ENCODE measurements around the gene ZNF862.
"Not testable (repeated sequence)": the region's sequence is repeated elsewhere in the genome, so short reads cannot be mapped to it uniquely, and the experiment has no call there.

ZNF862 gene

GRCh38 chr7:149885191-149886017, 47.2 kb downstream of the ZNF862 start:
- no peak for DNase-seq
- ChIA-PET CTCF (interaction anchor here (1.2 to 3.3 kb wide), 3 partner anchors 10 to 45 kb away, joined by 3 to 17 read pairs (median 7); no protein-coding TSS in a partner anchor), POLR2A (no interaction called here)
- Histone ChIP-seq H3K4me1 (ENCODE audit: control extremely low read depth in 1 of 4, control insufficient read depth in 4 of 4, insufficient read depth in 4 of 4, low read length in 3 of 4) (peaks cover 0 to 18% (median 9%) of the 10 kb centered on the region in 4 experiments), H3K4me3 (ENCODE audit: control insufficient read depth in 1 of 7, extremely low read depth in 1 of 7, insufficient read depth in 4 of 7, low read depth in 2 of 7, low read length in 6 of 7) (no peak overlapping the region), H3K27ac (ENCODE audit: insufficient read depth in 1 of 2, low read depth in 1 of 2, low read length in 2 of 2, poor library complexity in 1 of 2, severe bottlenecking in 2 of 2) (no peak overlapping the region), H3K9me3 (ENCODE audit: control extremely low read depth in 1 of 5, control insufficient read depth in 4 of 5, insufficient read depth in 2 of 5, low read depth in 1 of 5, low read length in 4 of 5) (no peaks in the 10 kb centered on the region), H3K36me3 (ENCODE audit: control insufficient read depth in 4 of 4, insufficient read depth in 4 of 4, low read length in 3 of 4) (peaks cover 0 to under 1% (median 0%) of the 10 kb centered on the region in 4 experiments), H3K27me3 (replicated peaks in 2 of 5; ENCODE audit: control insufficient read depth in 4 of 5, insufficient read depth in 5 of 5, low read length in 4 of 5) (no peaks in the 10 kb centered on the region)
- WGBS (ENCODE audit: insufficient coverage): 94% methylated on average over 12 of the region's 13 CpGs

GRCh38 chr7:149886018-149886415, 47.8 kb downstream of the ZNF862 start:
- 17% methylated on average over 1 of the region's 4 CpGs for WGBS (ENCODE audit: insufficient coverage)
- Histone ChIP-seq H3K27me3 (replicated peaks in 2 of 5; ENCODE audit: control insufficient read depth in 4 of 5, insufficient read depth in 5 of 5, low read length in 4 of 5) (no peaks in the 10 kb centered on the region), H3K36me3 (ENCODE audit: control insufficient read depth in 4 of 4, insufficient read depth in 4 of 4, low read length in 3 of 4) (no peaks in the 10 kb centered on the region), H3K27ac (ENCODE audit: insufficient read depth in 1 of 2, low read depth in 1 of 2, low read length in 2 of 2, poor library complexity in 1 of 2, severe bottlenecking in 2 of 2) (no peak overlapping the region), H3K9me3 (ENCODE audit: control extremely low read depth in 1 of 5, control insufficient read depth in 4 of 5, insufficient read depth in 2 of 5, low read depth in 1 of 5, low read length in 4 of 5) (no peaks in the 10 kb centered on the region), H3K4me1 (ENCODE audit: control extremely low read depth in 1 of 4, control insufficient read depth in 4 of 4, insufficient read depth in 4 of 4, low read length in 3 of 4) (peaks cover 0 to 18% (median 9%) of the 10 kb centered on the region in 4 experiments), H3K4me3 (ENCODE audit: control insufficient read depth in 1 of 7, extremely low read depth in 1 of 7, insufficient read depth in 4 of 7, low read depth in 2 of 7, low read length in 6 of 7) (no peak overlapping the region)
- POLR2A ChIA-PET: no interaction called here
- peak; percentile 30 to 75 (median 64) for DNase-seq
- CTCF ChIA-PET: interaction anchor here (1.2 to 3.3 kb wide), 3 partner anchors 11 to 46 kb away, joined by 3 to 17 read pairs (median 7); no protein-coding TSS in a partner anchor

- WGBS (ENCODE audit: insufficient coverage): 97% methylated on average over 7 of the region's 7 CpGs
- CTCF ChIA-PET: no interaction called here
- Histone ChIP-seq H3K27ac (ENCODE audit: insufficient read depth in 1 of 2, low read depth in 1 of 2, low read length in 2 of 2, poor library complexity in 1 of 2, severe bottlenecking in 2 of 2) (no peak overlapping the region), H3K4me1 (ENCODE audit: control extremely low read depth in 1 of 4, control insufficient read depth in 4 of 4, insufficient read depth in 4 of 4, low read length in 3 of 4) (peaks cover 0 to 18% (median 9%) of the 10 kb centered on the region in 4 experiments), H3K9me3 (ENCODE audit: control extremely low read depth in 1 of 5, control insufficient read depth in 4 of 5, insufficient read depth in 2 of 5, low read depth in 1 of 5, low read length in 4 of 5) (no peaks in the 10 kb centered on the region), H3K27me3 (replicated peaks in 2 of 5; ENCODE audit: control insufficient read depth in 4 of 5, insufficient read depth in 5 of 5, low read length in 4 of 5) (no peaks in the 10 kb centered on the region), H3K36me3 (ENCODE audit: control insufficient read depth in 4 of 4, insufficient read depth in 4 of 4, low read length in 3 of 4) (no peaks in the 10 kb centered on the region), H3K4me3 (ENCODE audit: control insufficient read depth in 1 of 7, extremely low read depth in 1 of 7, insufficient read depth in 4 of 7, low read depth in 2 of 7, low read length in 6 of 7) (no peak overlapping the region)
- no peak for DNase-seq
- POLR2A ChIA-PET: no interaction called here
Measured at GRCh38 chr7:149887311-149887710, 49.1 kb downstream of the ZNF862 start.

GRCh38 chr7:149890715-149891114, 52.5 kb downstream of the ZNF862 start:
- CTCF ChIA-PET; POLR2A ChIA-PET; H3K9me3 ChIP-seq (ENCODE audit: control extremely low read depth in 1 of 5, control insufficient read depth in 4 of 5, insufficient read depth in 2 of 5, low read depth in 1 of 5, low read length in 4 of 5); DNase-seq; H3K27me3 ChIP-seq (replicated peaks in 2 of 5; ENCODE audit: control insufficient read depth in 4 of 5, insufficient read depth in 5 of 5, low read length in 4 of 5); H3K27ac ChIP-seq (ENCODE audit: insufficient read depth in 1 of 2, low read depth in 1 of 2, low read length in 2 of 2, poor library complexity in 1 of 2, severe bottlenecking in 2 of 2); H3K36me3 ChIP-seq (ENCODE audit: control insufficient read depth in 4 of 4, insufficient read depth in 4 of 4, low read length in 3 of 4); H3K4me1 ChIP-seq (ENCODE audit: control extremely low read depth in 1 of 4, control insufficient read depth in 4 of 4, insufficient read depth in 4 of 4, low read length in 3 of 4); H3K4me3 ChIP-seq (ENCODE audit: control insufficient read depth in 1 of 7, extremely low read depth in 1 of 7, insufficient read depth in 4 of 7, low read depth in 2 of 7, low read length in 6 of 7): not testable (repeated sequence)
- WGBS (ENCODE audit: insufficient coverage): no CpG with 5 or more reads among the region's 2 CpGs

GRCh38 chr7:149894957-149895356, 56.8 kb downstream of the ZNF862 start:
- H3K36me3 ChIP-seq (ENCODE audit: control insufficient read depth in 4 of 4, insufficient read depth in 4 of 4, low read length in 3 of 4); H3K27ac ChIP-seq (ENCODE audit: insufficient read depth in 1 of 2, low read depth in 1 of 2, low read length in 2 of 2, poor library complexity in 1 of 2, severe bottlenecking in 2 of 2); CTCF ChIA-PET; H3K9me3 ChIP-seq (ENCODE audit: control extremely low read depth in 1 of 5, control insufficient read depth in 4 of 5, insufficient read depth in 2 of 5, low read depth in 1 of 5, low read length in 4 of 5); H3K4me3 ChIP-seq (ENCODE audit: control insufficient read depth in 1 of 7, extremely low read depth in 1 of 7, insufficient read depth in 4 of 7, low read depth in 2 of 7, low read length in 6 of 7); H3K4me1 ChIP-seq (ENCODE audit: control extremely low read depth in 1 of 4, control insufficient read depth in 4 of 4, insufficient read depth in 4 of 4, low read length in 3 of 4); H3K27me3 ChIP-seq (replicated peaks in 2 of 5; ENCODE audit: control insufficient read depth in 4 of 5, insufficient read depth in 5 of 5, low read length in 4 of 5); DNase-seq; POLR2A ChIA-PET: not testable (repeated sequence)
- WGBS (ENCODE audit: insufficient coverage): 79% methylated on average over 2 of the region's 8 CpGs

GRCh38 chr7:149907776-149908376, 69.7 kb downstream of the ZNF862 start:
- H3K27ac ChIP-seq (ENCODE audit: insufficient read depth in 1 of 2, low read depth in 1 of 2, low read length in 2 of 2, poor library complexity in 1 of 2, severe bottlenecking in 2 of 2); POLR2A ChIA-PET: not testable (repeated sequence)

GRCh38 chr7:149910219-149910618, 72.0 kb downstream of the ZNF862 start:
- H3K27ac ChIP-seq (ENCODE audit: insufficient read depth in 1 of 2, low read depth in 1 of 2, low read length in 2 of 2, poor library complexity in 1 of 2, severe bottlenecking in 2 of 2); POLR2A ChIA-PET; H3K9me3 ChIP-seq (ENCODE audit: control extremely low read depth in 1 of 5, control insufficient read depth in 4 of 5, insufficient read depth in 2 of 5, low read depth in 1 of 5, low read length in 4 of 5); H3K27me3 ChIP-seq (replicated peaks in 2 of 5; ENCODE audit: control insufficient read depth in 4 of 5, insufficient read depth in 5 of 5, low read length in 4 of 5); H3K4me1 ChIP-seq (ENCODE audit: control extremely low read depth in 1 of 4, control insufficient read depth in 4 of 4, insufficient read depth in 4 of 4, low read length in 3 of 4); H3K36me3 ChIP-seq (ENCODE audit: control insufficient read depth in 4 of 4, insufficient read depth in 4 of 4, low read length in 3 of 4); DNase-seq; H3K4me3 ChIP-seq (ENCODE audit: control insufficient read depth in 1 of 7, extremely low read depth in 1 of 7, insufficient read depth in 4 of 7, low read depth in 2 of 7, low read length in 6 of 7); CTCF ChIA-PET: not testable (repeated sequence)
- WGBS (ENCODE audit: insufficient coverage): no CpG with 5 or more reads among the region's 9 CpGs

More at GRCh38 chr7:149907776-149908376, 69.7 kb downstream of the ZNF862 start:
- CTCF ChIA-PET; H3K4me3 ChIP-seq (ENCODE audit: control insufficient read depth in 1 of 7, extremely low read depth in 1 of 7, insufficient read depth in 4 of 7, low read depth in 2 of 7, low read length in 6 of 7); H3K4me1 ChIP-seq (ENCODE audit: control extremely low read depth in 1 of 4, control insufficient read depth in 4 of 4, insufficient read depth in 4 of 4, low read length in 3 of 4); H3K9me3 ChIP-seq (ENCODE audit: control extremely low read depth in 1 of 5, control insufficient read depth in 4 of 5, insufficient read depth in 2 of 5, low read depth in 1 of 5, low read length in 4 of 5); DNase-seq; H3K27me3 ChIP-seq (replicated peaks in 2 of 5; ENCODE audit: control insufficient read depth in 4 of 5, insufficient read depth in 5 of 5, low read length in 4 of 5); H3K36me3 ChIP-seq (ENCODE audit: control insufficient read depth in 4 of 4, insufficient read depth in 4 of 4, low read length in 3 of 4): not testable (repeated sequence)
- WGBS (ENCODE audit: insufficient coverage): no CpG with 5 or more reads among the region's 6 CpGs
